Spleen (tissue), 7 donors: ENCODE data around the gene CXCR6.

Source experiments
- CTCF ChIP-seq, 11 experiments: fragments of 200-600 bp in 7 of 11; fragments of 450-650 bp in 4 of 11; sonication (generic) in 4 of 11; IDR thresholded peaks in 8 of 11; conservative IDR thresholded peaks in 3 of 11; 1 replicate in 7 of 11; 2 replicates in 4 of 11; pipeline versions ENCODE4 v1.4.0 to v1.8.0; 2016 to 2021; ENCODE audit warnings: antibody characterized with exemption in 11 of 11, inconsistent platforms in 4 of 11, mild to moderate bottlenecking in 1 of 11
- POLR2A ChIP-seq, 3 donors: fragments of 450-650 bp; IDR thresholded peaks; one replicate each; pipeline ENCODE4 v1.5.1; 2017; ENCODE audit warnings: antibody characterized with exemption in 3 of 3, mild to moderate bottlenecking in 1 of 3
- donor health status: DM: no; HTN: no; CAD: no; lungs with moderate emphysema.
- donor health status: DM: no; HTN: no; CAD: no.
- donor health status: DM: no; HTN: no; CAD: no.

- no peak for TF ChIP-seq CTCF (IDR thresholded peaks at IDR 0.05 in 8 of 11, conservative IDR thresholded peaks at IDR 0.05 in 3 of 11)
- no peak for TF ChIP-seq POLR2A (IDR thresholded peaks at IDR 0.05)
Observed at GRCh38 chr3:45943207-45943846, at the start of gene CXCR6.
